Neural crest cell (in vitro differentiated cells): ENCODE results near the gene NT5C1A. TPM values are rescaled to one million over a fixed set of nuclear protein-coding genes. Genes with fewer than 3 reads are reported as not detected.
A peak's percentile ranks its signal among the peaks of the same experiment; 100 is the strongest.

ENCODE experiments used
- DNase-seq: peaks from one replicate; pipeline ENCODE4 v3.0.0; 2021; ENCODE audit warnings: low read depth, mixed read lengths, low spot score
- H3K27ac Mint-ChIP-seq: one replicate; pipeline ENCODE4 v1.8.0; 2021; ENCODE audit warnings: mild to moderate bottlenecking, mixed read lengths; ENCODE audit not compliant: unreplicated experiment
- H3K27me3 Mint-ChIP-seq: 2 replicates; pipeline ENCODE4 v1.8.0; 2021; ENCODE audit warnings: low read depth, mild to moderate bottlenecking, mixed read lengths
- H3K36me3 Mint-ChIP-seq: 2 replicates; pipeline ENCODE4 v1.8.0; 2021; ENCODE audit warnings: low read depth, mild to moderate bottlenecking, mixed read lengths
- H3K4me1 Mint-ChIP-seq: 2 replicates; pipeline ENCODE4 v1.8.0; 2021; ENCODE audit warnings: mixed read lengths
- H3K4me3 Mint-ChIP-seq: one replicate; pipeline ENCODE4 v1.8.0; 2021; ENCODE audit warnings: mild to moderate bottlenecking, mixed read lengths
- H3K9me3 Mint-ChIP-seq: 2 replicates; pipeline ENCODE4 v1.8.0; 2021; ENCODE audit warnings: mixed read lengths
- CTCF ChIP-seq: fragments of 200-600 bp; sonication (generic); conservative IDR thresholded peaks from 2 replicates; pipeline ENCODE4 v1.5.0; 2021; ENCODE audit warnings: antibody characterized with exemption, mild to moderate bottlenecking
- total RNA-seq: library from RNA; stranded (reverse); gene quantifications from 2 replicates; pipeline ENCODE4 v1.2.1, GENCODE V29; 2021

Gene NT5C1A
- total RNA-seq, 1 donor from 2014 or later, result not detected

- Mint-ChIP-seq H3K27me3 (peaks cover 15% of the 10 kb centered on the region), H3K9me3 (no peaks in the 10 kb centered on the region), H3K36me3 (no peaks in the 10 kb centered on the region), H3K4me3 (no peak overlapping the region), H3K27ac (peak overlapping the region; percentile 9), H3K4me1 (peaks cover 11% of the 10 kb centered on the region)
- DNase-seq, result no peak
- TF ChIP-seq CTCF, result no peak
These were observed 14.5 kb downstream of the NT5C1A start for GRCh38 chr1:39657402-39657801.

GRCh38 chr1:39656391-39656790 lies 15.5 kb downstream of the NT5C1A start:
- Mint-ChIP-seq H3K4me1 (peaks cover 11% of the 10 kb centered on the region), H3K27ac (no peak overlapping the region), H3K4me3 (no peak overlapping the region), H3K27me3 (peaks cover 15% of the 10 kb centered on the region), H3K9me3 (no peaks in the 10 kb centered on the region), H3K36me3 (no peaks in the 10 kb centered on the region)
- no peak for DNase-seq
- TF ChIP-seq CTCF, result no peak

GRCh38 chr1:39655578-39656268 lies 16.2 kb downstream of the NT5C1A start:
- DNase-seq, result no peak
- H3K9me3 Mint-ChIP-seq, result no peaks in the 10 kb centered on the region
- H3K4me1 Mint-ChIP-seq, result peaks cover 11% of the 10 kb centered on the region
- no peak for TF ChIP-seq CTCF
- H3K36me3 Mint-ChIP-seq, result no peaks in the 10 kb centered on the region
- peaks cover 12% of the 10 kb centered on the region for H3K27me3 Mint-ChIP-seq
- no peak overlapping the region for H3K4me3 Mint-ChIP-seq
- H3K27ac Mint-ChIP-seq, result no peak overlapping the region

- Mint-ChIP-seq H3K27ac (no peak overlapping the region), H3K4me3 (no peak overlapping the region), H3K9me3 (no peaks in the 10 kb centered on the region), H3K27me3 (peaks cover 9% of the 10 kb centered on the region), H3K4me1 (peaks cover 11% of the 10 kb centered on the region), H3K36me3 (no peaks in the 10 kb centered on the region)
- no peak for TF ChIP-seq CTCF
- no peak for DNase-seq
These were observed 17.6 kb downstream of the NT5C1A start for GRCh38 chr1:39654291-39654690.

GRCh38 chr1:39653546-39654031 lies 18.3 kb downstream of the NT5C1A start:
- peaks cover 9% of the 10 kb centered on the region for H3K27me3 Mint-ChIP-seq
- H3K4me1 Mint-ChIP-seq, result peaks cover 7% of the 10 kb centered on the region
- no peak overlapping the region for H3K4me3 Mint-ChIP-seq
- TF ChIP-seq CTCF, result peak; percentile 96
- peak; percentile 70 for DNase-seq
- no peak overlapping the region for H3K27ac Mint-ChIP-seq
- H3K36me3 Mint-ChIP-seq, result no peaks in the 10 kb centered on the region
- no peaks in the 10 kb centered on the region for H3K9me3 Mint-ChIP-seq
